WTC11 (cell line): Measurements from ENCODE around the gene ZNF583. TPM values are rescaled to one million over a fixed set of nuclear protein-coding genes. Genes with fewer than 3 reads are reported as not detected.

Experiments
- ATAC-seq: fragments of 200-7000 bp; cut with Tn5 transposase; 2 replicates; pipeline ENCODE4 v1.10.0; 2021; ENCODE audit warnings: mild to moderate bottlenecking, moderate library complexity
- CTCF ChIA-PET: fragments of 300-600 bp; sonication (Branson Sonifier 250); formaldehyde crosslinking; loops from one replicate; lab custom pipeline; 2021; ENCODE audit warnings: antibody characterized with exemption; lab: Charles Lee
- POLR2A ChIA-PET: fragments of 350-600 bp; sonication (Branson Sonifier 250); formaldehyde crosslinking; loops from one replicate; lab custom pipeline; 2021; ENCODE audit warnings: antibody characterized with exemption; lab: Charles Lee
- DNase-seq: peaks from one replicate; pipeline ENCODE4 v3.0.0; 2021; ENCODE audit warnings: low spot score
- H3K27ac Mint-ChIP-seq: 2 replicates; pipeline ENCODE4 v1.8.0; 2021; ENCODE audit warnings: mixed read lengths
- H3K27me3 Mint-ChIP-seq: 2 replicates; pipeline ENCODE4 v1.8.0; 2021; ENCODE audit warnings: low read depth, mild to moderate bottlenecking, moderate library complexity, mixed read lengths
- H3K36me3 Mint-ChIP-seq: 2 replicates; pipeline ENCODE4 v1.8.0; 2021; ENCODE audit warnings: mixed read lengths
- H3K4me1 Mint-ChIP-seq: 2 replicates; pipeline ENCODE4 v1.8.0; 2022; ENCODE audit warnings: mixed read lengths
- H3K4me3 Mint-ChIP-seq: 2 replicates; pipeline ENCODE4 v1.8.0; 2021; ENCODE audit warnings: mild to moderate bottlenecking, moderate library complexity, mixed read lengths
- H3K9me3 Mint-ChIP-seq: 2 replicates; pipeline ENCODE4 v1.8.0; 2021; ENCODE audit warnings: mixed read lengths
- ESRRA ChIP-seq: sonication (generic); formaldehyde crosslinking; IDR thresholded peaks from 2 replicates; pipeline ENCODE4 v1.8.1; 2022; ENCODE audit warnings: mild to moderate bottlenecking, missing genetic modification reagents, borderline replicate concordance
- GTF2I ChIP-seq: fragments of 250-450 bp; sonication (Bioruptor Pico); conservative IDR thresholded peaks from 2 replicates; pipeline ENCODE4 v1.4.0; 2021; ENCODE audit warnings: mild to moderate bottlenecking
- NFYB ChIP-seq: sonication (generic); formaldehyde crosslinking; conservative IDR thresholded peaks from 2 replicates; pipeline ENCODE4 v1.8.0; 2022; ENCODE audit warnings: low read depth, missing genetic modification reagents
- NR3C1 ChIP-seq: sonication (generic); formaldehyde crosslinking; conservative IDR thresholded peaks from 2 replicates; pipeline ENCODE4 v1.8.1; 2023; ENCODE audit warnings: low read depth, mild to moderate bottlenecking, missing genetic modification reagents
- PRRX2 ChIP-seq: fragments of 250-450 bp; sonication (Bioruptor Pico); IDR thresholded peaks from 2 replicates; pipeline ENCODE4 v1.8.0; 2021; ENCODE audit warnings: mild to moderate bottlenecking
- SMAD4 ChIP-seq: sonication (generic); formaldehyde crosslinking; IDR thresholded peaks from 2 replicates; pipeline ENCODE4 v1.8.0; 2022; ENCODE audit warnings: mild to moderate bottlenecking, missing genetic modification reagents
- TP53 ChIP-seq: sonication (generic); formaldehyde crosslinking; IDR thresholded peaks from 2 replicates; pipeline ENCODE4 v1.8.1; 2023; ENCODE audit warnings: mild to moderate bottlenecking, missing genetic modification reagents
- ZNF396 ChIP-seq: fragments of 250-450 bp; sonication (Bioruptor Pico); IDR thresholded peaks from 2 replicates; pipeline ENCODE4 v1.8.0; 2021; ENCODE audit warnings: mild to moderate bottlenecking, moderate library complexity, borderline replicate concordance
- total RNA-seq: library from RNA; stranded (reverse); gene quantifications from 3 replicates; pipeline ENCODE4 v1.2.3, GENCODE V29; 2021
- TF ChIP-seq, protein P1 (sequence below): fragments of 250-450 bp; sonication (Bioruptor Pico); IDR thresholded peaks from 2 replicates; pipeline ENCODE4 v1.9.0; 2021; ENCODE audit warnings: moderate library complexity, mild to moderate bottlenecking, inconsistent platforms, borderline replicate concordance
- TF ChIP-seq, protein P2 (sequence below): sonication (generic); formaldehyde crosslinking; IDR thresholded peaks from 2 replicates; pipeline ENCODE4 v1.8.1; 2022; ENCODE audit warnings: mild to moderate bottlenecking, missing genetic modification reagents, moderate library complexity, borderline replicate concordance
- TF ChIP-seq, protein P3 (sequence below): fragments of 250-450 bp; sonication (Bioruptor Pico); IDR thresholded peaks from 2 replicates; pipeline ENCODE4 v1.8.0; 2021; ENCODE audit warnings: mild to moderate bottlenecking
- TF ChIP-seq, protein P4 (sequence below): sonication (generic); formaldehyde crosslinking; IDR thresholded peaks from 2 replicates; pipeline ENCODE4 v1.8.0; 2023; ENCODE audit warnings: mild to moderate bottlenecking, missing genetic modification reagents
- TF ChIP-seq, protein P5 (sequence below): sonication (generic); formaldehyde crosslinking; IDR thresholded peaks from 2 replicates; pipeline ENCODE4 v1.8.0; 2022; ENCODE audit warnings: mild to moderate bottlenecking, missing genetic modification reagents
- TF ChIP-seq, protein P6 (sequence below): fragments of 250-450 bp; sonication (Bioruptor Pico); IDR thresholded peaks from 2 replicates; pipeline ENCODE4 v1.9.0; 2021; ENCODE audit warnings: mild to moderate bottlenecking, borderline replicate concordance
- TF ChIP-seq, protein P7 (sequence below): sonication (generic); formaldehyde crosslinking; IDR thresholded peaks from 2 replicates; pipeline ENCODE4 v1.8.1; 2023; ENCODE audit warnings: mild to moderate bottlenecking, missing genetic modification reagents

ZNF583 gene
- total RNA-seq, 1 experiment from 2014 or later: 2.3 TPM

DNA sequence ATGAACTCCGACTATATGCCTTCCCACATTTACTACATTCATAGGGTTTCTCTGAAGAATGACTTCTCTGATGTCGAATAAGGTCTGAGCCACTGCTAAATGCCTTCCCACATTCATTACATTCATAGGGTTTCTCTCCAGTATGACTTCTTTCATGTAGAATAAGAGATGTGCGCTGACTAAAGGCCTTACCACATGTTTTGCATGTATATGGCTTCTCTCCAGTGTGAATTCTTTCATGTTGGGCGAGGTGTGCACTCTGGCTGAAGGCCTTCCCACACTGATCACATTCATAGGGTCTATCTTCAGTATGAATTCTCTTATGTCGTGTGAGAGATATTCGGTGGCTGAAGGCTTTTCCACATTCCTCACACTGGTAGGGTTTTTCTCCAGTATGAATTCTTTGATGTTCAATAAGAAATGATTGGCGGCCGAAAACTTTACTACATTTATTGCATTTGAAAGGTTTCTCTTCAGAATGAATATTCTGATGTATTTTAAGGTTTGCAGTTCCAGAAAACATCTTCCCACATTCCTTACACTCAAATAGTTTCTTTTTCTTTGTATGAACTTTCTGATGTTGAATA lies 37.2 kb downstream of the ZNF583 start:
- ChIA-PET POLR2A (no interaction called here), CTCF (no interaction called here)
- H3K4me1 Mint-ChIP-seq: no peaks in the 10 kb centered on the region
- no peak overlapping the region for H3K4me3 Mint-ChIP-seq
- TF ChIP-seq, protein P1, sequence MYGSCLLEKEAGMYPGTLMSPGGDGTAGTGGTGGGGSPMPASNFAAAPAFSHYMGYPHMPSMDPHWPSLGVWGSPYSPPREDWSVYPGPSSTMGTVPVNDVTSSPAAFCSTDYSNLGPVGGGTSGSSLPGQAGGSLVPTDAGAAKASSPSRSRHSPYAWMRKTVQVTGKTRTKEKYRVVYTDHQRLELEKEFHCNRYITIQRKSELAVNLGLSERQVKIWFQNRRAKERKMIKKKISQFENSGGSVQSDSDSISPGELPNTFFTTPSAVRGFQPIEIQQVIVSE (CRISPR knock-in tag): no peak
- TF ChIP-seq, protein P2, sequence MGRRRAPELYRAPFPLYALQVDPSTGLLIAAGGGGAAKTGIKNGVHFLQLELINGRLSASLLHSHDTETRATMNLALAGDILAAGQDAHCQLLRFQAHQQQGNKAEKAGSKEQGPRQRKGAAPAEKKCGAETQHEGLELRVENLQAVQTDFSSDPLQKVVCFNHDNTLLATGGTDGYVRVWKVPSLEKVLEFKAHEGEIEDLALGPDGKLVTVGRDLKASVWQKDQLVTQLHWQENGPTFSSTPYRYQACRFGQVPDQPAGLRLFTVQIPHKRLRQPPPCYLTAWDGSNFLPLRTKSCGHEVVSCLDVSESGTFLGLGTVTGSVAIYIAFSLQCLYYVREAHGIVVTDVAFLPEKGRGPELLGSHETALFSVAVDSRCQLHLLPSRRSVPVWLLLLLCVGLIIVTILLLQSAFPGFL (CRISPR knock-in tag): no peak
- TF ChIP-seq NFYB (CRISPR knock-in tag) (no peak), TP53 (CRISPR knock-in tag) (no peak), PRRX2 (CRISPR knock-in tag) (no peak), GTF2I (no peak), ESRRA (CRISPR knock-in tag) (no peak), NR3C1 (CRISPR knock-in tag) (no peak), SMAD4 (CRISPR knock-in tag) (no peak), ZNF396 (CRISPR knock-in tag) (no peak)
- TF ChIP-seq, protein P3, sequence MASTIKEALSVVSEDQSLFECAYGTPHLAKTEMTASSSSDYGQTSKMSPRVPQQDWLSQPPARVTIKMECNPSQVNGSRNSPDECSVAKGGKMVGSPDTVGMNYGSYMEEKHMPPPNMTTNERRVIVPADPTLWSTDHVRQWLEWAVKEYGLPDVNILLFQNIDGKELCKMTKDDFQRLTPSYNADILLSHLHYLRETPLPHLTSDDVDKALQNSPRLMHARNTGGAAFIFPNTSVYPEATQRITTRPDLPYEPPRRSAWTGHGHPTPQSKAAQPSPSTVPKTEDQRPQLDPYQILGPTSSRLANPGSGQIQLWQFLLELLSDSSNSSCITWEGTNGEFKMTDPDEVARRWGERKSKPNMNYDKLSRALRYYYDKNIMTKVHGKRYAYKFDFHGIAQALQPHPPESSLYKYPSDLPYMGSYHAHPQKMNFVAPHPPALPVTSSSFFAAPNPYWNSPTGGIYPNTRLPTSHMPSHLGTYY (CRISPR knock-in tag): no peak
- TF ChIP-seq, protein P4, sequence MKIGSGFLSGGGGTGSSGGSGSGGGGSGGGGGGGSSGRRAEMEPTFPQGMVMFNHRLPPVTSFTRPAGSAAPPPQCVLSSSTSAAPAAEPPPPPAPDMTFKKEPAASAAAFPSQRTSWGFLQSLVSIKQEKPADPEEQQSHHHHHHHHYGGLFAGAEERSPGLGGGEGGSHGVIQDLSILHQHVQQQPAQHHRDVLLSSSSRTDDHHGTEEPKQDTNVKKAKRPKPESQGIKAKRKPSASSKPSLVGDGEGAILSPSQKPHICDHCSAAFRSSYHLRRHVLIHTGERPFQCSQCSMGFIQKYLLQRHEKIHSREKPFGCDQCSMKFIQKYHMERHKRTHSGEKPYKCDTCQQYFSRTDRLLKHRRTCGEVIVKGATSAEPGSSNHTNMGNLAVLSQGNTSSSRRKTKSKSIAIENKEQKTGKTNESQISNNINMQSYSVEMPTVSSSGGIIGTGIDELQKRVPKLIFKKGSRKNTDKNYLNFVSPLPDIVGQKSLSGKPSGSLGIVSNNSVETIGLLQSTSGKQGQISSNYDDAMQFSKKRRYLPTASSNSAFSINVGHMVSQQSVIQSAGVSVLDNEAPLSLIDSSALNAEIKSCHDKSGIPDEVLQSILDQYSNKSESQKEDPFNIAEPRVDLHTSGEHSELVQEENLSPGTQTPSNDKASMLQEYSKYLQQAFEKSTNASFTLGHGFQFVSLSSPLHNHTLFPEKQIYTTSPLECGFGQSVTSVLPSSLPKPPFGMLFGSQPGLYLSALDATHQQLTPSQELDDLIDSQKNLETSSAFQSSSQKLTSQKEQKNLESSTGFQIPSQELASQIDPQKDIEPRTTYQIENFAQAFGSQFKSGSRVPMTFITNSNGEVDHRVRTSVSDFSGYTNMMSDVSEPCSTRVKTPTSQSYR (CRISPR knock-in tag): no peak
- TF ChIP-seq, protein P5, sequence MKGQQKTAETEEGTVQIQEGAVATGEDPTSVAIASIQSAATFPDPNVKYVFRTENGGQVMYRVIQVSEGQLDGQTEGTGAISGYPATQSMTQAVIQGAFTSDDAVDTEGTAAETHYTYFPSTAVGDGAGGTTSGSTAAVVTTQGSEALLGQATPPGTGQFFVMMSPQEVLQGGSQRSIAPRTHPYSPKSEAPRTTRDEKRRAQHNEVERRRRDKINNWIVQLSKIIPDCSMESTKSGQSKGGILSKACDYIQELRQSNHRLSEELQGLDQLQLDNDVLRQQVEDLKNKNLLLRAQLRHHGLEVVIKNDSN: no peak
- TF ChIP-seq, protein P6, sequence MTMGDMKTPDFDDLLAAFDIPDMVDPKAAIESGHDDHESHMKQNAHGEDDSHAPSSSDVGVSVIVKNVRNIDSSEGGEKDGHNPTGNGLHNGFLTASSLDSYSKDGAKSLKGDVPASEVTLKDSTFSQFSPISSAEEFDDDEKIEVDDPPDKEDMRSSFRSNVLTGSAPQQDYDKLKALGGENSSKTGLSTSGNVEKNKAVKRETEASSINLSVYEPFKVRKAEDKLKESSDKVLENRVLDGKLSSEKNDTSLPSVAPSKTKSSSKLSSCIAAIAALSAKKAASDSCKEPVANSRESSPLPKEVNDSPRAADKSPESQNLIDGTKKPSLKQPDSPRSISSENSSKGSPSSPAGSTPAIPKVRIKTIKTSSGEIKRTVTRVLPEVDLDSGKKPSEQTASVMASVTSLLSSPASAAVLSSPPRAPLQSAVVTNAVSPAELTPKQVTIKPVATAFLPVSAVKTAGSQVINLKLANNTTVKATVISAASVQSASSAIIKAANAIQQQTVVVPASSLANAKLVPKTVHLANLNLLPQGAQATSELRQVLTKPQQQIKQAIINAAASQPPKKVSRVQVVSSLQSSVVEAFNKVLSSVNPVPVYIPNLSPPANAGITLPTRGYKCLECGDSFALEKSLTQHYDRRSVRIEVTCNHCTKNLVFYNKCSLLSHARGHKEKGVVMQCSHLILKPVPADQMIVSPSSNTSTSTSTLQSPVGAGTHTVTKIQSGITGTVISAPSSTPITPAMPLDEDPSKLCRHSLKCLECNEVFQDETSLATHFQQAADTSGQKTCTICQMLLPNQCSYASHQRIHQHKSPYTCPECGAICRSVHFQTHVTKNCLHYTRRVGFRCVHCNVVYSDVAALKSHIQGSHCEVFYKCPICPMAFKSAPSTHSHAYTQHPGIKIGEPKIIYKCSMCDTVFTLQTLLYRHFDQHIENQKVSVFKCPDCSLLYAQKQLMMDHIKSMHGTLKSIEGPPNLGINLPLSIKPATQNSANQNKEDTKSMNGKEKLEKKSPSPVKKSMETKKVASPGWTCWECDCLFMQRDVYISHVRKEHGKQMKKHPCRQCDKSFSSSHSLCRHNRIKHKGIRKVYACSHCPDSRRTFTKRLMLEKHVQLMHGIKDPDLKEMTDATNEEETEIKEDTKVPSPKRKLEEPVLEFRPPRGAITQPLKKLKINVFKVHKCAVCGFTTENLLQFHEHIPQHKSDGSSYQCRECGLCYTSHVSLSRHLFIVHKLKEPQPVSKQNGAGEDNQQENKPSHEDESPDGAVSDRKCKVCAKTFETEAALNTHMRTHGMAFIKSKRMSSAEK (CRISPR knock-in tag): no peak
- TF ChIP-seq, protein P7, sequence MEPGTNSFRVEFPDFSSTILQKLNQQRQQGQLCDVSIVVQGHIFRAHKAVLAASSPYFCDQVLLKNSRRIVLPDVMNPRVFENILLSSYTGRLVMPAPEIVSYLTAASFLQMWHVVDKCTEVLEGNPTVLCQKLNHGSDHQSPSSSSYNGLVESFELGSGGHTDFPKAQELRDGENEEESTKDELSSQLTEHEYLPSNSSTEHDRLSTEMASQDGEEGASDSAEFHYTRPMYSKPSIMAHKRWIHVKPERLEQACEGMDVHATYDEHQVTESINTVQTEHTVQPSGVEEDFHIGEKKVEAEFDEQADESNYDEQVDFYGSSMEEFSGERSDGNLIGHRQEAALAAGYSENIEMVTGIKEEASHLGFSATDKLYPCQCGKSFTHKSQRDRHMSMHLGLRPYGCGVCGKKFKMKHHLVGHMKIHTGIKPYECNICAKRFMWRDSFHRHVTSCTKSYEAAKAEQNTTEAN: no peak
- no peak overlapping the region for H3K27ac Mint-ChIP-seq
- no peak for DNase-seq
- no peak for ATAC-seq
- peaks cover 76% of the 10 kb centered on the region for H3K36me3 Mint-ChIP-seq
- H3K9me3 Mint-ChIP-seq: peaks cover 73% of the 10 kb centered on the region
- peaks cover 19% of the 10 kb centered on the region for H3K27me3 Mint-ChIP-seq
